ENCODE measurements around the gene BATF3. TPM values are rescaled to one million over a fixed set of nuclear protein-coding genes. Genes with fewer than 3 reads are reported as not detected.

The BATF3 gene
- total and polyA plus RNA-seq, 8 donors: 1.1 to 6.9 (median 4.1) TPM; not detected in 3

- peaks cover 26 to 40% (median 34%) of the 10 kb centered on the region in 4 donors for H3K4me1 ChIP-seq
- no peaks in the 10 kb centered on the region for H3K36me3 ChIP-seq
- WGBS, 5 donors: 0 to 1% (median 1%) methylated on average over 29 to 56 of the region's 56 CpGs
- DNase-seq: peak; percentile 27 to 63
- intact Hi-C loops (cut with DNase I; ENCODE audit: low total_unique reads): no loop called here
- peak in 2 of 3 donors; percentile 13 to 30 for TF ChIP-seq POLR2AphosphoS5 (IDR thresholded peaks at IDR 0.05)
- no peak for TF ChIP-seq CTCF (IDR thresholded peaks at IDR 0.05)
- TF ChIP-seq POLR2A (IDR thresholded peaks at IDR 0.05): no peak
- no peak for TF ChIP-seq EP300 (IDR thresholded peaks at IDR 0.05)
- H3K27ac ChIP-seq: peak overlapping the region; percentile 39 to 83 (median 78)
- H3K27me3 ChIP-seq: peaks cover 0 to 40% (median 18%) of the 10 kb centered on the region in 3 donors
- peak overlapping the region; percentile 51 to 73 (median 58) for H3K4me3 ChIP-seq
- no peaks in the 10 kb centered on the region for H3K9me3 ChIP-seq
Measured at GRCh38 chr1:212700223-212700891, 717 bp upstream of the BATF3 start.

GRCh38 chr1:212699104-212699624, 476 bp downstream of the BATF3 start:
- WGBS, 5 donors: 1 to 3% (median 1%) methylated on average over 13 to 42 of the region's 42 CpGs
- peak; percentile 52 to 77 for DNase-seq
- peaks cover 26 to 40% (median 34%) of the 10 kb centered on the region in 4 donors for H3K4me1 ChIP-seq
- no peaks in the 10 kb centered on the region for H3K36me3 ChIP-seq
- H3K27me3 ChIP-seq: peaks cover 0 to 51% (median 18%) of the 10 kb centered on the region in 3 donors
- no peak for TF ChIP-seq POLR2A (IDR thresholded peaks at IDR 0.05)
- peak in 3 of 7 experiments; percentile 39 to 62 (median 43) for TF ChIP-seq CTCF (IDR thresholded peaks at IDR 0.05)
- TF ChIP-seq POLR2AphosphoS5 (IDR thresholded peaks at IDR 0.05): no peak
- no peak for TF ChIP-seq EP300 (IDR thresholded peaks at IDR 0.05)
- peak overlapping the region; percentile 30 to 83 (median 78) for H3K27ac ChIP-seq
- peak overlapping the region; percentile 51 to 73 (median 58) for H3K4me3 ChIP-seq
- no peaks in the 10 kb centered on the region for H3K9me3 ChIP-seq
- intact Hi-C loops (cut with DNase I; ENCODE audit: low total_unique reads): no loop called here

GRCh38 chr1:212698467-212699103, 1.1 kb downstream of the BATF3 start:
- 19 to 26% (median 21%) methylated on average over 12 of the region's 12 CpGs for WGBS, 5 donors
- intact Hi-C loops (cut with DNase I; ENCODE audit: low total_unique reads): no loop called here
- no peaks in the 10 kb centered on the region for H3K9me3 ChIP-seq
- no peaks in the 10 kb centered on the region for H3K36me3 ChIP-seq
- TF ChIP-seq EP300 (IDR thresholded peaks at IDR 0.05) (no peak), POLR2AphosphoS5 (IDR thresholded peaks at IDR 0.05) (no peak), CTCF (IDR thresholded peaks at IDR 0.05) (no peak), POLR2A (IDR thresholded peaks at IDR 0.05) (no peak)
- H3K27me3 ChIP-seq: peaks cover 0 to 56% (median 18%) of the 10 kb centered on the region in 3 donors
- peak overlapping the region in 2 of 5 donors; percentile 78 to 83 for H3K27ac ChIP-seq
- peaks cover 26 to 40% (median 34%) of the 10 kb centered on the region in 4 donors for H3K4me1 ChIP-seq
- peak overlapping the region; percentile 51 to 73 (median 58) for H3K4me3 ChIP-seq
- no peak for DNase-seq

GRCh38 chr1:212696721-212697331, 2.8 kb downstream of the BATF3 start:
- Histone ChIP-seq H3K9me3 (no peaks in the 10 kb centered on the region), H3K27me3 (peaks cover 0 to 68% (median 18%) of the 10 kb centered on the region in 3 donors), H3K36me3 (no peaks in the 10 kb centered on the region), H3K27ac (no peak overlapping the region), H3K4me3 (no peak overlapping the region), H3K4me1 (peaks cover 26 to 36% (median 33%) of the 10 kb centered on the region in 4 donors)
- WGBS, 5 donors: 58 to 67% (median 59%) methylated on average over 13 of the region's 13 CpGs
- TF ChIP-seq EP300 (IDR thresholded peaks at IDR 0.05) (no peak), POLR2A (IDR thresholded peaks at IDR 0.05) (no peak), CTCF (IDR thresholded peaks at IDR 0.05) (no peak), POLR2AphosphoS5 (IDR thresholded peaks at IDR 0.05) (no peak)
- intact Hi-C loops (cut with DNase I; ENCODE audit: low total_unique reads): no loop called here
- no peak for DNase-seq
